SK-N-SH (cell line): ENCODE measurements around the gene CHST9. TPM values are rescaled to one million over a fixed set of nuclear protein-coding genes. Genes with fewer than 3 reads are reported as not detected.
"Not testable (repeated sequence)": the region's sequence is repeated elsewhere in the genome, so short reads cannot be mapped to it uniquely, and the experiment has no call there.

Source experiments
- CTCF ChIA-PET: fragments of 300-600, 350-600 bp; formaldehyde crosslinking; extraction: SDS; loops from one replicate; lab custom pipeline; 2021; lab: Yijun Ruan, JAX
- POLR2A ChIA-PET: fragments of 350-600 bp; sonication (Branson Sonifier 250); formaldehyde crosslinking; extraction: SDS; loops from one replicate; lab custom pipeline; 2020; ENCODE audit warnings: antibody characterized with exemption, inconsistent platforms; lab: Yijun Ruan, JAX
- DNase-seq: peaks from one replicate; pipeline ENCODE4 v3.0.0; 2012
- H2AFZ ChIP-seq: fragments of 200-600 bp; sonication (generic); 2 replicates; pipeline ENCODE4 v1.8.1; 2016; ENCODE audit warnings: antibody characterized with exemption, mild to moderate bottlenecking, low read depth
- H3F3A ChIP-seq: fragments of 200-600 bp; sonication (generic); replicated peaks from 2 replicates; pipeline ENCODE3; 2016; ENCODE audit warnings: antibody characterized with exemption, mild to moderate bottlenecking; ENCODE audit not compliant: insufficient read depth
- H3K27ac ChIP-seq, 2 experiments: fragments of 200-500 bp in 1 of 2; fragments of 200-600 bp in 1 of 2; sonication (Bioruptor generic) in 1 of 2; sonication (generic), shearing (Covaris generic) in 1 of 2; 2 replicates each; pipeline versions ENCODE4 v1.5.1 to v1.6.1; 2014 to 2016; ENCODE audit warnings: low read depth in 2 of 2, inconsistent platforms in 1 of 2, low read length in 1 of 2, mild to moderate bottlenecking in 1 of 2, mixed read lengths in 1 of 2
- H3K27me3 ChIP-seq: fragments of 200-600 bp; sonication (generic), shearing (Covaris generic); 2 replicates; pipeline ENCODE4 v1.6.1; 2016; ENCODE audit warnings: mixed run types; ENCODE audit not compliant: insufficient read depth
- H3K36me3 ChIP-seq, 2 experiments: fragments of 200-500 bp in 1 of 2; fragments of 200-600 bp in 1 of 2; sonication (Bioruptor generic) in 1 of 2; sonication (generic) in 1 of 2; replicated peaks in 1 of 2; 2 replicates each; pipeline versions ENCODE3 to v1.5.1; 2014 to 2016; ENCODE audit warnings: low read length in 1 of 2, mild to moderate bottlenecking in 1 of 2; ENCODE audit not compliant: insufficient read depth in 2 of 2, control insufficient read depth in 1 of 2
- H3K4me1 ChIP-seq, 2 experiments: fragments of 200-500 bp in 1 of 2; fragments of 200-600 bp in 1 of 2; sonication (Bioruptor generic) in 1 of 2; sonication (generic), shearing (Covaris generic) in 1 of 2; 2 replicates each; pipeline versions ENCODE4 v1.5.1 to v1.6.1; 2014 to 2016; ENCODE audit warnings: low read depth in 1 of 2, low read length in 1 of 2, mixed run types in 1 of 2; ENCODE audit not compliant: insufficient read depth in 2 of 2, control insufficient read depth in 1 of 2
- H3K4me2 ChIP-seq: fragments of 200-600 bp; sonication (generic), shearing (Covaris generic); 2 replicates; pipeline ENCODE4 v1.6.1; 2017; ENCODE audit warnings: mixed run types
- H3K4me3 ChIP-seq, 2 experiments: fragments of 200-500 bp in 1 of 2; fragments of 200-600 bp in 1 of 2; sonication (Bioruptor generic) in 1 of 2; sonication (generic), shearing (Covaris generic) in 1 of 2; 2 replicates each; pipeline versions ENCODE4 v1.5.1 to v1.8.1; 2014 to 2016; ENCODE audit warnings: low read depth in 2 of 2, inconsistent platforms in 1 of 2, low read length in 1 of 2, mild to moderate bottlenecking in 1 of 2, mixed read lengths in 1 of 2, moderate library complexity in 1 of 2
- H3K79me2 ChIP-seq: fragments of 200-600 bp; sonication (generic); 2 replicates; pipeline ENCODE4 v1.8.1; 2017; ENCODE audit warnings: mild to moderate bottlenecking; ENCODE audit not compliant: insufficient read depth
- H3K9ac ChIP-seq: fragments of 200-600 bp; sonication (generic); 2 replicates; pipeline ENCODE4 v1.6.1; 2017; ENCODE audit warnings: mixed run types
- H3K9me2 ChIP-seq: fragments of 200-600 bp; sonication (generic); 2 replicates; pipeline ENCODE4 v1.6.1; 2017; ENCODE audit warnings: mixed run types
- H3K9me3 ChIP-seq: fragments of 200-600 bp; sonication (generic); 2 replicates; pipeline ENCODE4 v1.6.1; 2017; ENCODE audit warnings: mixed run types, mild to moderate bottlenecking, moderate library complexity
- H4K20me1 ChIP-seq: fragments of 200-600 bp; sonication (generic); 2 replicates; pipeline ENCODE4 v1.6.1; 2017; ENCODE audit warnings: mild to moderate bottlenecking, mixed run types; ENCODE audit not compliant: insufficient read depth
- FOXM1 ChIP-seq: IDR thresholded peaks from 2 replicates; pipeline ENCODE4 v1.4.0; 2012; ENCODE audit warnings: low read depth, mild to moderate bottlenecking
- NRF1 ChIP-seq: IDR thresholded peaks from 2 replicates; pipeline ENCODE4 v1.6.1; 2012; ENCODE audit warnings: low read depth, mild to moderate bottlenecking, low read length
- WGBS: methylation state at CpG from one replicate; pipeline ENCODE4 v1.1.6; 2017; ENCODE audit warnings: low lambda C conversion rate; 5-methylcytosine and 5-hydroxymethylcytosine counted together
- polyA plus RNA-seq, 3 experiments: library from polyadenylated mRNA; depleted of rRNA; stranded (reverse); fragments of >200 nt; gene quantifications; 2 replicates each; pipeline ENCODE4 v1.2.3, GENCODE V29; 2012
- TF ChIP-seq, protein P1 (sequence below): IDR thresholded peaks from 2 replicates; pipeline ENCODE4 v1.6.1; 2012; ENCODE audit warnings: mild to moderate bottlenecking, low read depth, low read length, moderate library complexity
- TF ChIP-seq, protein P2 (sequence below): fragments of 200-600 bp; sonication (generic); IDR thresholded peaks from 2 replicates; pipeline ENCODE4 v1.6.1; 2017; ENCODE audit warnings: antibody characterized with exemption, mild to moderate bottlenecking, moderate library complexity

CHST9 gene
- polyA plus RNA-seq, 1 of the 3 experiments (the other 2 are of a cell fraction) = not detected

DNA sequence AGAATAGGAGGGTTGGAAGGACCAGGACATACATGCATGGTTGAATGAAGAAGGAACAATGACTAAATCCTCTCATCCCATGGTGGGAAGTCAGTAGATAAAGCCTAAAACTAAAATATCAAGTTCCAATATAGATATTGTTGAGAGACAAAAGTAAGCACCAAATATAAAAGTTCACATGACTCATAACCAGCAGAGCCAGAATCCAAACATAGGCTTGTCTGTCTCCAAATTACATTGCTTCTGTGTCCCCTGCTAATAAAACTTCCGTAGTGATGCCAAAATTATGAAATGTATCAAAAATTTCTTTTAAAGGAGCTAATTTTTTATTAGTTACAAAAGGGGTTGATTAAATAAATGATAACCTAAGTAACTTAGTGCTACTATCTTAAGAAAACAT is 19.7 kb downstream of the CHST9 start:
- no peaks in the 10 kb centered on the region for H3K9me3 ChIP-seq
- no peaks in the 10 kb centered on the region for H3K27me3 ChIP-seq
- H3K79me2 ChIP-seq = no peaks in the 10 kb centered on the region
- no peaks in the 10 kb centered on the region for H3F3A ChIP-seq
- no peak overlapping the region for H3K27ac ChIP-seq
- H3K9me2 ChIP-seq = no peaks in the 10 kb centered on the region
- ChIA-PET CTCF (no interaction called here), POLR2A (no interaction called here)
- no peak for DNase-seq
- H3K36me3 ChIP-seq = no peaks in the 10 kb centered on the region
- TF ChIP-seq, protein P1, sequence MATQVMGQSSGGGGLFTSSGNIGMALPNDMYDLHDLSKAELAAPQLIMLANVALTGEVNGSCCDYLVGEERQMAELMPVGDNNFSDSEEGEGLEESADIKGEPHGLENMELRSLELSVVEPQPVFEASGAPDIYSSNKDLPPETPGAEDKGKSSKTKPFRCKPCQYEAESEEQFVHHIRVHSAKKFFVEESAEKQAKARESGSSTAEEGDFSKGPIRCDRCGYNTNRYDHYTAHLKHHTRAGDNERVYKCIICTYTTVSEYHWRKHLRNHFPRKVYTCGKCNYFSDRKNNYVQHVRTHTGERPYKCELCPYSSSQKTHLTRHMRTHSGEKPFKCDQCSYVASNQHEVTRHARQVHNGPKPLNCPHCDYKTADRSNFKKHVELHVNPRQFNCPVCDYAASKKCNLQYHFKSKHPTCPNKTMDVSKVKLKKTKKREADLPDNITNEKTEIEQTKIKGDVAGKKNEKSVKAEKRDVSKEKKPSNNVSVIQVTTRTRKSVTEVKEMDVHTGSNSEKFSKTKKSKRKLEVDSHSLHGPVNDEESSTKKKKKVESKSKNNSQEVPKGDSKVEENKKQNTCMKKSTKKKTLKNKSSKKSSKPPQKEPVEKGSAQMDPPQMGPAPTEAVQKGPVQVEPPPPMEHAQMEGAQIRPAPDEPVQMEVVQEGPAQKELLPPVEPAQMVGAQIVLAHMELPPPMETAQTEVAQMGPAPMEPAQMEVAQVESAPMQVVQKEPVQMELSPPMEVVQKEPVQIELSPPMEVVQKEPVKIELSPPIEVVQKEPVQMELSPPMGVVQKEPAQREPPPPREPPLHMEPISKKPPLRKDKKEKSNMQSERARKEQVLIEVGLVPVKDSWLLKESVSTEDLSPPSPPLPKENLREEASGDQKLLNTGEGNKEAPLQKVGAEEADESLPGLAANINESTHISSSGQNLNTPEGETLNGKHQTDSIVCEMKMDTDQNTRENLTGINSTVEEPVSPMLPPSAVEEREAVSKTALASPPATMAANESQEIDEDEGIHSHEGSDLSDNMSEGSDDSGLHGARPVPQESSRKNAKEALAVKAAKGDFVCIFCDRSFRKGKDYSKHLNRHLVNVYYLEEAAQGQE = no peak
- TF ChIP-seq NRF1 = no peak
- no peak overlapping the region for H3K9ac ChIP-seq
- H3K4me1 ChIP-seq = no peaks in the 10 kb centered on the region
- no peak overlapping the region for H3K4me3 ChIP-seq
- H4K20me1 ChIP-seq = no peaks in the 10 kb centered on the region
- no peak overlapping the region for H3K4me2 ChIP-seq
- H2AFZ ChIP-seq = no peak overlapping the region
- 9% methylated on average over 1 of the region's 1 CpG for WGBS

DNA sequence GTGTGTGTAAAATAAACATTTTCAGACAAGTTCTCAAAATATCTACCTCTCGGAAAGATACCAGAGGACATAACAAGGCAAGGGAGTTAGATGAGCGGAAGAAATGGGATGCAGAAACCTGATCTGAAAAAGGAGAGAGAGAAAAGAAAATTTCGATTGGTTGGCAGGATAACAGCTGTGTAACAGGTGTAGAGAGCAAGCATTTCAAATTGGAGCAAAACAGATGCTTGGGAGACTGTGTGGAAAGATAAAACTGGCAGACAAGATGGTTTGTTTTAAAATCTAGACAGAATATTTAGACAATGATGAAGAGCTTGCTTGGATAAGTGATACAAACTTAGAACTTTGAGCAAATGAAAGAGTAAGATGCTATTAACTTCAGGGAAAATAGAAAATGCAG is 20.2 kb downstream of the CHST9 start:
- 27% methylated on average over 3 of the region's 3 CpGs for WGBS
- Histone ChIP-seq H4K20me1 (no peaks in the 10 kb centered on the region), H3K9me2 (no peaks in the 10 kb centered on the region), H3K4me1 (no peaks in the 10 kb centered on the region), H3K79me2 (no peaks in the 10 kb centered on the region), H3F3A (no peaks in the 10 kb centered on the region), H3K9ac (no peak overlapping the region), H2AFZ (no peak overlapping the region), H3K27ac (no peak overlapping the region), H3K27me3 (no peaks in the 10 kb centered on the region), H3K4me3 (no peak overlapping the region), H3K36me3 (no peaks in the 10 kb centered on the region), H3K9me3 (no peaks in the 10 kb centered on the region), H3K4me2 (no peak overlapping the region)
- CTCF ChIA-PET = no interaction called here
- no peak for DNase-seq
- no peak for TF ChIP-seq FOXM1
- POLR2A ChIA-PET = no interaction called here

DNA sequence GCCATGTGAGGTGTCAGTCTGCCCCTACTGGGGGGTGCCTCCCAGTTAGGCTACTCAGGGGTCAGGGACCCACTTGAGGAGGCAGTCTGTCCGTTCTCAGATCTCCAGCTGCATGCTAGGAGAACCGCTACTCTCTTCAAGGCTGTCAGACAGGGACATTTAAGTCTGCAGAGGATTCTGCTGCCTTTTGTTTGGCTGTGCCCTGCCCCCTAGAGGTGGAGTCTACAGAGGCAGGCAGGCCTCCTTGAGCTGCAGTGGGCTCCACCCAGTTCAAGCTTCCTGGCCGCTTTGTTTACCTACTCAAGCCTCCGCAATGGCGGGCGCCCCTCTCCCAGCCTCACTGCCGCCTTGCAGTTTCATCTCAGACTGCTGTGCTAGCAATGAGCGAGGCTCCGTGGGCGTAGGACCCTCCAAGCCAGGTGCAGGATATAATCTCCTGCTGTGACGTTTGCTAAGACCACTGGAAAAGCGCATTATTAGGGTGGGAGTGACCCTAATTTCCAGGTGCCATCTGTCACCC is 21.9 kb downstream of the CHST9 start:
- H3K27ac ChIP-seq, H3K36me3 ChIP-seq, H3K9me2 ChIP-seq, POLR2A ChIA-PET, H3K79me2 ChIP-seq, H3K4me2 ChIP-seq, H3K9me3 ChIP-seq, H3F3A ChIP-seq, H4K20me1 ChIP-seq, H3K9ac ChIP-seq: not testable (repeated sequence)
- TF ChIP-seq, protein P2, sequence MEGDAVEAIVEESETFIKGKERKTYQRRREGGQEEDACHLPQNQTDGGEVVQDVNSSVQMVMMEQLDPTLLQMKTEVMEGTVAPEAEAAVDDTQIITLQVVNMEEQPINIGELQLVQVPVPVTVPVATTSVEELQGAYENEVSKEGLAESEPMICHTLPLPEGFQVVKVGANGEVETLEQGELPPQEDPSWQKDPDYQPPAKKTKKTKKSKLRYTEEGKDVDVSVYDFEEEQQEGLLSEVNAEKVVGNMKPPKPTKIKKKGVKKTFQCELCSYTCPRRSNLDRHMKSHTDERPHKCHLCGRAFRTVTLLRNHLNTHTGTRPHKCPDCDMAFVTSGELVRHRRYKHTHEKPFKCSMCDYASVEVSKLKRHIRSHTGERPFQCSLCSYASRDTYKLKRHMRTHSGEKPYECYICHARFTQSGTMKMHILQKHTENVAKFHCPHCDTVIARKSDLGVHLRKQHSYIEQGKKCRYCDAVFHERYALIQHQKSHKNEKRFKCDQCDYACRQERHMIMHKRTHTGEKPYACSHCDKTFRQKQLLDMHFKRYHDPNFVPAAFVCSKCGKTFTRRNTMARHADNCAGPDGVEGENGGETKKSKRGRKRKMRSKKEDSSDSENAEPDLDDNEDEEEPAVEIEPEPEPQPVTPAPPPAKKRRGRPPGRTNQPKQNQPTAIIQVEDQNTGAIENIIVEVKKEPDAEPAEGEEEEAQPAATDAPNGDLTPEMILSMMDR = peak; percentile 30; the same call in 1 of the 2 replicates
- TF ChIP-seq, all 33 proteins: peak for 1; not testable (repeated sequence) for 32
- H3K27me3 ChIP-seq, H2AFZ ChIP-seq, DNase-seq, H3K4me1 ChIP-seq, H3K4me3 ChIP-seq: not testable (repeated sequence)
- 60% methylated on average over 2 of the region's 12 CpGs for WGBS
- CTCF ChIA-PET = interaction anchor here (1.1 kb wide), 1 partner anchor 145 kb away, joined by 4 read pairs; no protein-coding TSS in a partner anchor

DNA sequence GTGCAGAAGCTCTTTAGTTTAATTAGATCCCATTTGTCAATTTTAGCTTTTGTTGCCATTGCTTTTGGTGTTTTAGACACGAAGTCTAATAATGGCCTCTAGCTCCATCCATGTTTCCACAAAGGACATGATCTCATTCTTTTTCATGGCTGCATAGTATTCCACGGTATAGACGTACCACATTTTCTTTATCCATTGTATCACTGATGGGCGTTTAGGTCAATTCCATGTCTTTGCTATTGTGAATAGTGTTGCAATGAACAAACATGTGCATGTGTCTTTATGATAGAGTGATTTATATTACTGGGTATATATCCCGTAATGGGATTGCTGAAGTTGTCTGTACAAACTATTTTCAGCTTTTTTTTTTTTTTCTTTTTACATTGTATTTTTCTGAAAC is 35.9 kb downstream of the CHST9 start:
- CTCF ChIA-PET, POLR2A ChIA-PET, H3K27me3 ChIP-seq, H3K27ac ChIP-seq, H3K79me2 ChIP-seq, H3K36me3 ChIP-seq, H3F3A ChIP-seq, H3K9ac ChIP-seq, H3K4me1 ChIP-seq, H3K4me3 ChIP-seq, H4K20me1 ChIP-seq, H3K4me2 ChIP-seq, DNase-seq, H3K9me3 ChIP-seq, H2AFZ ChIP-seq, H3K9me2 ChIP-seq: not testable (repeated sequence)
- 30% methylated on average over 5 of the region's 5 CpGs for whole genome bisulfite sequencing
